Gastroesophageal sphincter (tissue), 4 donors: Measurements from ENCODE around the gene SSC4D. TPM values are rescaled to one million over a fixed set of nuclear protein-coding genes. Genes with fewer than 3 reads are reported as not detected.
"Not testable (repeated sequence)": the region's sequence is repeated elsewhere in the genome, so short reads cannot be mapped to it uniquely, and the experiment has no call there.

Source experiments
- ATAC-seq: fragments of 150-250 bp; one replicate; pipeline ENCODE4 v1.9.1; 2016; ENCODE audit warnings: mild to moderate bottlenecking, moderate library complexity
- H3K27ac ChIP-seq, 4 donors: fragments of 200-600 bp; sonication (generic) in 3 of 4; 1 replicate in 3 of 4; 2 replicates in 1 of 4; pipeline ENCODE4 v1.5.1; 2016 to 2019
- H3K27me3 ChIP-seq: fragments of 200-600 bp; sonication (generic); one replicate; pipeline ENCODE4 v1.5.1; 2019
- H3K36me3 ChIP-seq, 2 donors: fragments of 200-600 bp; sonication (generic); one replicate each; pipeline ENCODE4 v1.5.1; 2019; ENCODE audit warnings: control low read depth in 1 of 2
- H3K4me1 ChIP-seq, 3 donors: fragments of 200-600 bp; sonication (generic); 1 replicate in 2 of 3; 2 replicates in 1 of 3; pipeline ENCODE4 v1.5.1; 2016 to 2019; ENCODE audit warnings: control low read depth in 2 of 3
- H3K4me3 ChIP-seq, 2 donors: fragments of 200-600 bp; sonication (generic); one replicate each; pipeline ENCODE4 v1.5.1; 2019; ENCODE audit warnings: mild to moderate bottlenecking in 1 of 2, moderate library complexity in 1 of 2
- H3K9me3 ChIP-seq, 3 donors: fragments of 200-600 bp; sonication (generic); one replicate each; pipeline ENCODE4 v1.5.1; 2017 to 2019; ENCODE audit warnings: control low read depth in 2 of 3
- EP300 ChIP-seq: sonication (generic); formaldehyde crosslinking; IDR thresholded peaks from one replicate; pipeline ENCODE4 v1.6.1; 2017; ENCODE audit warnings: antibody characterized with exemption, mild to moderate bottlenecking
- POLR2A ChIP-seq, 2 donors: fragments of 450-650 bp; IDR thresholded peaks; one replicate each; pipeline ENCODE4 v1.6.1; 2017; ENCODE audit warnings: antibody characterized with exemption in 2 of 2, mild to moderate bottlenecking in 2 of 2, moderate library complexity in 1 of 2
- POLR2AphosphoS5 ChIP-seq: sonication (generic); formaldehyde crosslinking; IDR thresholded peaks from one replicate; pipeline ENCODE4 v1.6.1; 2017; ENCODE audit warnings: antibody characterized with exemption
- WGBS, 2 donors: methylation state at CpG; one replicate each; pipeline ENCODE4 v1.1.5; 2018; ENCODE audit warnings: low coverage in 1 of 2; 5-methylcytosine and 5-hydroxymethylcytosine counted together
- total RNA-seq, 4 donors: library from RNA; depleted of rRNA; stranded (reverse); fragments of >200 nt; gene quantifications; one replicate each; pipeline ENCODE4 v1.1.0, GENCODE V29; 2016
- TF ChIP-seq, protein P1 (sequence below), 4 experiments: fragments of 200-600 bp in 2 of 4; fragments of 450-650 bp in 2 of 4; sonication (generic) in 1 of 4; IDR thresholded peaks; one replicate each; pipeline ENCODE4 v1.5.1; 2017 to 2019; ENCODE audit warnings: antibody characterized with exemption in 4 of 4, mild to moderate bottlenecking in 2 of 4, moderate library complexity in 2 of 4

SSC4D gene
- total RNA-seq = 1 to 10 TPM in 2 of 4 donors, under 1 TPM in 1, not detected in 1; 0.47 to 1.4 (median 1.1) TPM

DNA sequence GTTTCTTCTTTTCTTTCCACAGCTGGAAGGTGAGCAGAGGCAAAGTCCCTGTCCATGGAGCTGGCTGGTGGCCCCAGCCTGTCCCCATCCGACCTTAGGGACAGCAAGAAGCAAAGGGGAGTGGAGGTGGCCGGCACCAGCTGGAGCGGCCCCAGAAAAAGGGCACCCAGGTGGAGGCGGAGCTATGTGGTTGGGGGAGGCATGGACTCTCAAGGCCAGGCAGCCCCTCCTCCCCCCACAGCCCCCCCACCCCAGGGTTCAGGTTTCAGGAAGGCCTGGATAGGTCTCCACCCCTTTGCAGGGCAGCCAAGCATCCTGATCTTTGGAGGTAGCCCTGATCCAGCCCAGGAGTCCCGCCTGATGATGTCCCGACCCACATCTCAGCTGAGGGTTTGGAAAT is at the start of gene SSC4D:
Gene SSC4D, minus strand, starts transcription at position 161 of the 400 bp plus-strand sequence. CDS start 5,258 bp downstream, outside the sequence.
- H3K27ac ChIP-seq = no peak within 1 kb of the TSS
- peaks cover 4% of the 10 kb centered on the region for H3K27me3 ChIP-seq
- H3K9me3 ChIP-seq = no peaks in the 10 kb centered on the region
- no peak for ATAC-seq
- 60 to 69% methylated on average over 1 to 2 of the region's 6 CpGs for WGBS, 2 donors
- H3K36me3 ChIP-seq = no peaks in the 10 kb centered on the region
- no peak within 1 kb of the TSS for H3K4me3 ChIP-seq
- TF ChIP-seq POLR2AphosphoS5 = no peak
- no peak for TF ChIP-seq EP300
- TF ChIP-seq, protein P1, sequence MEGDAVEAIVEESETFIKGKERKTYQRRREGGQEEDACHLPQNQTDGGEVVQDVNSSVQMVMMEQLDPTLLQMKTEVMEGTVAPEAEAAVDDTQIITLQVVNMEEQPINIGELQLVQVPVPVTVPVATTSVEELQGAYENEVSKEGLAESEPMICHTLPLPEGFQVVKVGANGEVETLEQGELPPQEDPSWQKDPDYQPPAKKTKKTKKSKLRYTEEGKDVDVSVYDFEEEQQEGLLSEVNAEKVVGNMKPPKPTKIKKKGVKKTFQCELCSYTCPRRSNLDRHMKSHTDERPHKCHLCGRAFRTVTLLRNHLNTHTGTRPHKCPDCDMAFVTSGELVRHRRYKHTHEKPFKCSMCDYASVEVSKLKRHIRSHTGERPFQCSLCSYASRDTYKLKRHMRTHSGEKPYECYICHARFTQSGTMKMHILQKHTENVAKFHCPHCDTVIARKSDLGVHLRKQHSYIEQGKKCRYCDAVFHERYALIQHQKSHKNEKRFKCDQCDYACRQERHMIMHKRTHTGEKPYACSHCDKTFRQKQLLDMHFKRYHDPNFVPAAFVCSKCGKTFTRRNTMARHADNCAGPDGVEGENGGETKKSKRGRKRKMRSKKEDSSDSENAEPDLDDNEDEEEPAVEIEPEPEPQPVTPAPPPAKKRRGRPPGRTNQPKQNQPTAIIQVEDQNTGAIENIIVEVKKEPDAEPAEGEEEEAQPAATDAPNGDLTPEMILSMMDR (IDR thresholded peaks at IDR 0.05) = no peak
- no peak for TF ChIP-seq POLR2A (IDR thresholded peaks at IDR 0.05)
- H3K4me1 ChIP-seq = no peaks in the 10 kb centered on the region

DNA sequence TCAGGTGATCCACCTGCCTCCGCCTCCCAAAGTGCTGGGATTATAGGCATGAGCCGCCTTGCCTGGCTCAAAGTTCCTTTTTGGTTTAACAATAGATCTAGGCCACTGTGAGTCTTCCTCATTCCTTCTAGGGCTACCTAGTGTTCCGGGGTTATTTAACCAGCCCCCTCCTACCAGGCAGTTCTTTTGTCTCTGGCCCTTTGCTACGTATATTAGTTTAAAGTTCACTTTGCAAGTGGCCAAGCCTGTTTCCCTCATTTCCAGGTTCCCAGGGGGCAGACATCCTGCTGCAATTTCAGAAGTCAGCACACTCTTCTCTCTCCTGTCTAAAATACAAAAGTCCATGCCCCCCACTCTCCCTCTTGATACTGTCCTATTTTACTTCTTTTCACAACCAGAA is 49.0 kb upstream of the SSC4D start:
- not testable (repeated sequence) for H3K9me3 ChIP-seq, ATAC-seq, H3K4me3 ChIP-seq, H3K4me1 ChIP-seq, H3K36me3 ChIP-seq, H3K27ac ChIP-seq, H3K27me3 ChIP-seq
- 21 to 67% methylated on average over 1 to 2 of the region's 4 CpGs for WGBS, 2 donors

DNA sequence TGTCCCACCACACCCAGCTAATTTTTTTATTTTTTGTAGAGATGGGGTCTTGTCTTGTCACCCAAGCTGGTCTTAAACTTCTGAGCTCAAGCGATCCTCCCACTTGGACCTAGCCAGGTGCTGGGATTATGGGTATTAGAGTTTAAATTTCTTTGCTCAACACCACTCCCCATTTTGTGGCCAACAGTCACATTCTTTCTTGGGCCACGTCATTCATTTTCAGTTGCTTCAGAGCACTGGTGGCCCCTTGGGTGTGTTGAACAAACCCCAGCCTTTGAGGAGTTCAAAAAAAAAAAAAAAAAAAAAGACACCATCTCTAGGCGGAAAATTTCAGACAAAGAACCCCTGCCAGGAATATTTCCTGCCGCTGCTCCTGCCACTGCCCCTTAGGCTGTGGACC is 47.5 kb upstream of the SSC4D start:
- WGBS, 2 donors = no CpG with 5 or more reads among the region's 4 CpGs

DNA sequence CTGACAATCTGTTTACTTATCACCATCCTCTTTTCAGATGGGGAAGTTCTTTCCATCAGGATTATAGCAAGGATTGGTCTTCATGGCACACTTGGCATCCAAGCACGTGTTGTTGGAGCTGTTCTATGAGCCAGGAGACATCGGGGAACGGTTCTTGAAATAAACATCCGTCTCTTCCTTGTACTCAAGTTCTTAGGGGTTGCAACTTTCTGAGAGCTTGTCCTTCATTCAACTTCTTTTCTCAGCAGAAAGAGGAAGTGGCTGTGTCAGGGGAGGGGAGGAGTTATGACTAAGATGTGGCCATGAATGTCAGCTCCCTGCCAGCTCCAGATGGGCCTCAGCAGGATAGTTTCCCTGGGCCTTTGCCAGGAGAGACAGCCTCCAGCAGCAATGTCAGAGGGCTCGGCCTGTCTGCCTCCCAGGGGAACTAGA is 36.1 kb upstream of the SSC4D start:
- H3K27ac ChIP-seq = peak overlapping the region in 2 of 4 donors; percentile 57 to 69
- H3K4me3 ChIP-seq, H3K4me1 ChIP-seq, H3K36me3 ChIP-seq, H3K9me3 ChIP-seq, H3K27me3 ChIP-seq: not testable (repeated sequence)
- ATAC-seq = peak; percentile 97
- 0% methylated on average over 4 of the region's 5 CpGs; no CpG with 5 or more reads in 1 of the 2 donors for WGBS, 2 donors

More for the DNA sequence above, 47.5 kb upstream of the SSC4D start:
- not testable (repeated sequence) for H3K4me1 ChIP-seq, H3K4me3 ChIP-seq, H3K27me3 ChIP-seq, H3K27ac ChIP-seq, ATAC-seq, H3K9me3 ChIP-seq, H3K36me3 ChIP-seq

DNA sequence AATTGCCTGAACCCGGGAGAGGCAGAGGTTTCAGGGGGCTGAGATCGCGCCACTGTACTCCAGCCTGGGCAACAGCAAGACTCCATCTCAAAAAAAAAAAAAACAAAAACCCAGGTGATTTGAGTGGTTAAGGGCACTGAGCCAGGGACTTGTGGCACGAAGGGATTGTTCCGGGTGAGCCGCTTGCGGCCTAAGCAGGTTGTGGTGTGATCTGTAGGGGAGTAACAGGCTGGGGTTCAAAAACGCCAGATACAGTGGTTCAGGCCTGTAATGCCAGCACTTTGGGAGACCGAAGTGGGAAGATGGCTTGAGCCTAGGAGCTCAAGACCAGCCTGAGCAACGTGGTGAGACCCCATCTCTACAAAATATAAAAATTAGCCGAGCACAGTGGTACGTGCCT is 34.3 kb upstream of the SSC4D start:
- 60 to 80% methylated on average over 1 to 2 of the region's 12 CpGs for WGBS, 2 donors
- H3K27me3 ChIP-seq, H3K4me3 ChIP-seq, H3K9me3 ChIP-seq, H3K4me1 ChIP-seq, H3K36me3 ChIP-seq, ATAC-seq, H3K27ac ChIP-seq: not testable (repeated sequence)

DNA sequence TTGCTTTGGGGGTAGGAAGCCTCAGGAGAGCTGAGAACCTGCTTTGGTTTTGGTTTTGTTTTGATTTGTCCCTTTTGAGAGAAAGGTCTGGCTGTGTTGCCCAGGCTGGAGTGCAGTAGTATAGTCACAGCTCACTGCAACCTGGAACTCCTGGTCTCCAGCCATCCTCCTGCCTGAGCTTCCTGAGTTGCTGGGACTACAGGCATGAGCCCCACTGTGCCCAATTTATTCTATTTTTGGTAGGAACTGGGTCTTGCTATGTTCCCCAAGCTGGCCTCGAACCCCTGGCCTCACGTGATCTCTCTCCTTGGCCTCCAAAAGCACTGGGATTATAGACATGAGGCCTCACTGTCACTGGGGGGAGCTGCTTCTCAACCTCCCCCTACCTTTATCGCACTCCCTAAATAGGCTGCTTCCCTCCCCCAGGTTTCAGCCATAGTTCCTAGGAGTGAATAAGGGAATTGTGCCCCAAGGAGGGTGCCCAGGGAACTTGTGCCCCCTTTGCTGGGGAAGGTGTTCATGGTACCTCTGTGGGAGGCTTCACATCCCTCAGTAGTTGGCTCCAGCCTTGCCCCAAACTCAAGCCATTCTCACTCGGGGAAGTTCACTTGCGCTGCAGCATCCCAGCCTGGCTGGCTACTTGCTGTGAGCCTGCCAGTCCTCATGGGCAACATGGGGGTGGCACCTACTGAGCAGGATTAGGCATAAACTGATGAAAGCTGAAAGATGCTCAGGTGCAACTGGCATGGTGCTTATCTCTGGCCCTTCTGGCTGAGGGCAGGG is 33.4 kb upstream of the SSC4D start:
- not testable (repeated sequence) for ATAC-seq, H3K27me3 ChIP-seq
- 80% methylated on average over 2 of the region's 5 CpGs; no CpG with 5 or more reads in 1 of the 2 donors for WGBS, 2 donors

DNA sequence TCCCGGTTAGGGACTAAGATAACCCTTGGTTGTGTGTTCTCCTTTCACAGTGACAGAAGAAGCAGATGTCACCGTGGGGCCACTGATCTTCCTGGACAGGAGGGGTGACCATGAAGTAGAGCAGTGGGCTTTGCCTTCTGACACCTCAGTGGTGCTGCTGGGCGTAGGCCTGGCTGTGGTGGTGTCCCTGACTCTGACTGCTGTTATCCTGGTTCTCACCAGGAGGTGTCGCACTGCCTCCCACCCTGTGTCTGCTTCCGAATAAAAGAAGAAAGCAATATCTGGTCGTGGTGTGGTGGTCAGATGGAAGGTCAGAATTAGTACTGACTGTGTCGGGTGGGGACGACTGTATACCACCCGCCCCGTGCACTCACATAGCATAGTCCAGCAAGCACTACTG is 32.3 kb upstream of the SSC4D start:
- no CpG with 5 or more reads among the region's 10 CpGs for WGBS, 2 donors
- not testable (repeated sequence) for H3K27ac ChIP-seq, H3K4me3 ChIP-seq, H3K4me1 ChIP-seq, ATAC-seq, H3K9me3 ChIP-seq, H3K27me3 ChIP-seq, H3K36me3 ChIP-seq

More for the DNA sequence above, 33.4 kb upstream of the SSC4D start:
- H3K4me1 ChIP-seq, H3K9me3 ChIP-seq, H3K27ac ChIP-seq, H3K36me3 ChIP-seq, H3K4me3 ChIP-seq: not testable (repeated sequence)

DNA sequence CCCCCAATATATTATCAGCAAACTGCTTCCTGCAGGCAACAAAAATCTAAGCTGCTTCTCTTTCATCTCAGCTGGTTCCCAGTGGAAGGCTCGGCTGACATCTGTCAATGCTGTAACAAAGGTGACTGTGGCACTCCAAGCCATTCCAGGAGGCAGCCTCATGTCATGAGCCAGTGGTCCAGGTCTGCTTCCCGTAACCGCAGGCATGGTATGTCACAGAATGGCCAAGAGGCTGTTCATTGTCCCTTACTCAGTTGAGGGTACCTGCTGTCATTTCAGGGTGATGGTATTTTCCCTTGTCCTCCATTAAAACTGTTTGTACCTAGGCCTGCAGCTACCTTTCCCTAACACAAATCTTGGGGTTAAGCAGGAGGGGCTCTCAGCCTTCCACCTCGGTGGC is 30.9 kb upstream of the SSC4D start:
- 100% methylated on average over 1 of the region's 4 CpGs; no CpG with 5 or more reads in 1 of the 2 donors for WGBS, 2 donors
- H3K27ac ChIP-seq, H3K9me3 ChIP-seq, H3K27me3 ChIP-seq, H3K36me3 ChIP-seq, ATAC-seq, H3K4me1 ChIP-seq, H3K4me3 ChIP-seq: not testable (repeated sequence)

DNA sequence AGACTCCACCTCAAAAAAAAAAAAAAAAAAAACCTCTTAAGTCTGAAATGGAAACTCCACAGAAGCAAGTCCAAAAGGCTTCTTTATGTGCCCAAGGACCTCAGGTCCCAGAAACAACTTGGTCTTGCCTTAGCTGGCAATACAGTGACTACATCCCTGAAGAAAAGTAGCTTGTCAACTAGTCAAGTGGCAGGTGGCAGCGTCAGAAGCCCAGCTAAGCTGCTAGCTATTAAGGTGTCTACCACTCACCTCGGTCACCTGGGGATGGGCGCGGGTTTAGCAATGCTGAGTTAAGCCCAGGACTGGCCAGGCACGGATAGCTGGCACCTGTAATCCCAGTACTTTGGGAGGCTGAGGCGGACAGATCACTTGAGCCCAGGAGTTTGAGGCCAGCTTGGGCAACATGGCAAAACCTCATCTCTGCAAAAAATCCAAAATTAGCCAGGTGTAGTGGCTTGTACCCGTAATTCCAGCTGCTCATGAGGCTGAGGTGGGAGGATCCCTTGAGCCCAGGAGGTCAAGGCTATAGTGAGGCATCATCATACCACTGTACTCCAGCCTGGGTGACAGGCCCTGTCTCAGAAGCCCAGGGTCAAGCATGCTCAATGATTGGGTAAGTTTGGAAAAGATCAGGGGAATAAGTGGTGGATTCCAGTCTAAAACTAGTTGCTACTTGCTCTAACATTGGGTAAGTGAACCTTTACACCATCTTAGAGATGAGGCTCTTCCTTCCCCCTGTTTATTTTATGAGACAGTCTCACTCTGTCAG is 29.8 kb upstream of the SSC4D start:
- not testable (repeated sequence) for H3K27me3 ChIP-seq, H3K36me3 ChIP-seq, H3K4me1 ChIP-seq, H3K4me3 ChIP-seq, ATAC-seq, H3K9me3 ChIP-seq, H3K27ac ChIP-seq
- no CpG with 5 or more reads among the region's 7 CpGs for WGBS, 2 donors
